Measurements from ENCODE around the gene RAB44.
"Not testable (repeated sequence)": the region's sequence is repeated elsewhere in the genome, so short reads cannot be mapped to it uniquely, and the experiment has no call there.

The RAB44 gene

GRCh38 chr6:36686668-36687513 is 10.7 kb upstream of the RAB44 start:
- DNase-seq (ENCODE audit: low read depth, low spot score): no peak

- no peak for DNase-seq (ENCODE audit: low read depth, low spot score)
Observed at GRCh38 chr6:36688063-36688738, 9.4 kb upstream of the RAB44 start.

- DNase-seq (ENCODE audit: low read depth, low spot score): no peak
Observed at GRCh38 chr6:36688739-36689075, 8.9 kb upstream of the RAB44 start.

GRCh38 chr6:36691011-36691410 is 6.6 kb upstream of the RAB44 start:
- DNase-seq (ENCODE audit: low read depth, low spot score): no peak

GRCh38 chr6:36691612-36692011 is 6.0 kb upstream of the RAB44 start:
- no peak for DNase-seq (ENCODE audit: low read depth, low spot score)

GRCh38 chr6:36692220-36692619 is 5.4 kb upstream of the RAB44 start:
- DNase-seq (ENCODE audit: low read depth, low spot score): no peak

GRCh38 chr6:36692861-36693702 is 4.5 kb upstream of the RAB44 start:
- DNase-seq (ENCODE audit: low read depth, low spot score): no peak

GRCh38 chr6:36694616-36695015 is 3.0 kb upstream of the RAB44 start:
- DNase-seq (ENCODE audit: low read depth, low spot score): no peak

GRCh38 chr6:36695414-36695813 is 2.2 kb upstream of the RAB44 start:
- DNase-seq (ENCODE audit: low read depth, low spot score): no peak

- no peak for DNase-seq (ENCODE audit: low read depth, low spot score)
Observed at GRCh38 chr6:36698196-36698595, 570 bp downstream of the RAB44 start.

- DNase-seq (ENCODE audit: low read depth, low spot score): no peak
Observed at GRCh38 chr6:36698871-36699271, 1.2 kb downstream of the RAB44 start.

- no peak for DNase-seq (ENCODE audit: low read depth, low spot score)
Observed at GRCh38 chr6:36699348-36699747, 1.7 kb downstream of the RAB44 start.

- no peak for DNase-seq (ENCODE audit: low read depth, low spot score)
Observed at GRCh38 chr6:36700071-36700812, 2.6 kb downstream of the RAB44 start.

- no peak for DNase-seq (ENCODE audit: low read depth, low spot score)
Observed at GRCh38 chr6:36700831-36701230, 3.2 kb downstream of the RAB44 start.

- no peak for DNase-seq (ENCODE audit: low read depth, low spot score)
Observed at GRCh38 chr6:36701401-36701991, 3.9 kb downstream of the RAB44 start.

- no peak for DNase-seq (ENCODE audit: low read depth, low spot score)
Observed at GRCh38 chr6:36702656-36703055, 5.0 kb downstream of the RAB44 start.

- DNase-seq (ENCODE audit: low read depth, low spot score): no peak
Observed at GRCh38 chr6:36703081-36703606, 5.5 kb downstream of the RAB44 start.

- no peak for DNase-seq (ENCODE audit: low read depth, low spot score)
Observed at GRCh38 chr6:36703982-36704381, 6.4 kb downstream of the RAB44 start.

- DNase-seq (ENCODE audit: low read depth, low spot score): not testable (repeated sequence)
Observed at GRCh38 chr6:36704961-36705577, 7.4 kb downstream of the RAB44 start.

GRCh38 chr6:36706339-36706738 is 8.7 kb downstream of the RAB44 start:
- no peak for DNase-seq (ENCODE audit: low read depth, low spot score)

GRCh38 chr6:36712816-36713215 is 15.2 kb downstream of the RAB44 start:
- DNase-seq (ENCODE audit: low read depth, low spot score): no peak
